Activated T-cell treated with anti-CD3 and anti-CD28 coated beads, Interleukin-2, amount 50 U/mL, for 1 hour (primary cell): ENCODE results near the gene RASGRF2.

Experiments used
- DNase-seq: peaks from one replicate; pipeline ENCODE4 v3.0.0-alpha.2; 2020

RASGRF2 gene

GRCh38 chr5:80959768-80960442 lies at the start of gene RASGRF2:
Gene RASGRF2, plus strand, starts transcription at chr5:80960363. Its CDS starts 376 bp downstream, at chr5:80960739.
- peak; percentile 72 for DNase-seq

GRCh38 chr5:80912479-80912878 lies 47.7 kb upstream of the RASGRF2 start:
- DNase-seq = no peak

GRCh38 chr5:80915716-80916115 lies 44.4 kb upstream of the RASGRF2 start:
- no peak for DNase-seq

GRCh38 chr5:80916676-80917075 lies 43.5 kb upstream of the RASGRF2 start:
- DNase-seq = no peak

- DNase-seq = no peak
These were observed 42.5 kb upstream of the RASGRF2 start for GRCh38 chr5:80917631-80918030.

GRCh38 chr5:80919678-80920196 lies 40.4 kb upstream of the RASGRF2 start:
- DNase-seq = no peak

GRCh38 chr5:80920333-80920732 lies 39.8 kb upstream of the RASGRF2 start:
- no peak for DNase-seq

- no peak for DNase-seq
These were observed 39.1 kb upstream of the RASGRF2 start for GRCh38 chr5:80921026-80921425.

DNA sequence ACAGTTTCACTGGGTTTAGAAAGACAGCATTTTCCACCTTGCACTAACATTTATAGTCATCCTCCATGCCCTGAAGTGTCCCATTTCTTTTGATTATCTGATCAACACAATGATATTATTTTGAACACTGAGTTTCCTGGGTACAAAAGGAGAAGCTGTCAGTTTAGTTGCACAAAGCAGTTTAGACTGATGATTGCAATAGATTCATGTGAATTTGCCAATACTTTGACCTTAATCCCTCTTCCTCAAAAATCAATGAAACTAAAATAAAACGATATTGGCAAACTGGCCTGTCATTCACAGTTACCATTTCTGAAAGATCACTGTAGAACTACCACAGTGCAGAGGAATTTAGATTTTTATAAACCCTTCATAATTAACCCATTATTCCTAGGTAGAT lies 34.2 kb upstream of the RASGRF2 start:
- no peak for DNase-seq

DNA sequence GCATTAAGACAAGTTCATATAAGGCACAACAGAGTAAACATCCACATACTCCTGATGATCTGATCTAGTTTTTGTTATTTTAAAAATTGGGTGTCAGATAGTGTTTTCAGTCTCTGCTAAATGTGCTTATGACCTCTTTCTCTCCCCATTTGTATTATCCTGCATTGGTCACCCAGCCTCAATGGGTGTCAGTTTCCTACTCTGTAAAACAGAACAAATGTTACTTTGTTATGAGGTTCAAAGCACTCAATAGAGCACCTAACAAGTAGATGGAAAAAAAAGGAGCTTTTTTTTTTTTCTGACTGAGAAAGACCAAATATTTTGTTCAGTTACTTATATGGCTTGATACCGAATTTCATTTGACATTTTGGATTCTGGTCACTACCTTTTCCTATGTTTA lies 33.6 kb upstream of the RASGRF2 start:
- no peak for DNase-seq

DNA sequence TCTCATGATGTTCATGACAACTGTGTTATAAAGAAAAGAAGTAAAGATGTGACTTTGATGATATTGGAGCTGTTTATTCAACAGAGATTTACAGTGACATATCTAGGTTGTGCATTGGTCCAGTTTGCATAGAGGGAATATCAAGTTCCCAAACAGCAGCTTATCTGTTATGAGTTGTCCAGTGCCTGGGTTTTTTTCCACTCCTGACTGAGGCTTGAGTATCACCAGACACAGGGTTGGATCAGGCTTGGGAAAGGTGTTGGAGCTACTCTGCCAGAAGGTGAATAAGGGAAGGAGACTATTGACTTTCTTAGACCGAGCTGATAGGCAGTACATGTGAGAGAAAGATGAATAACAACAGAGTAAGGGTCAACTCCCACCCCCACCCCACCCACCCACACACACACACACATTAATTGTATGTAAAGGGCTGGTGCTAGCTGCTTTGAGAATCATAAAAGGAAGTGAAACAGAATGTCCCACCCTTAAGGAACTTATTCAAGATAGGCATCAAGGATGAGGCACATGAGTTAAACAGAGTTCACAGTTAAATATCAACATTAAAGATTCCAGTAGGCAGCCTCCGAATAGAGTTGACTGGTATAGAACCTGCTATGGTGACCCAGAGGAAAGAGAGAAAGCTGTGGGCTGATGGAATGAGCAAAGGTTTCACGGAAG lies 33.0 kb upstream of the RASGRF2 start:
- no peak for DNase-seq

DNA sequence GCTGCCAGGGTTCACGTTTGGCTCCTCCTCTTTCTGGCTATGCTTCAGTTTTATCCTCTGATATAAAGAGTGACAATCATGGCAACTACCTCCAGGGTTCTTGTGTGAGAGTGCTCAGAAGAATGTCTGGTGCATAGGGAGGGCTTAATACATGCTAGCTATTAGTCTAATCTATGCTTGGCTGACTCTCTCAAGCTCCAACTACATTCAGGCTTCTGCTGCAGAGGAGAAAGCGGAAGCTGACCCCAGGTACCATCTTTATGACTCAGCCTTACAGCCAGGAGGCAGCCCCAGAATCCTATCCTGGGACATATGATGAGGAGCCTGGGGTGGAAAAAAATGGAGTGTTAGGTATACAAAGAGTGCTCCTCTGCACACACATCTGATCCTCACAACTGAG lies 32.1 kb upstream of the RASGRF2 start:
- DNase-seq = no peak

DNA sequence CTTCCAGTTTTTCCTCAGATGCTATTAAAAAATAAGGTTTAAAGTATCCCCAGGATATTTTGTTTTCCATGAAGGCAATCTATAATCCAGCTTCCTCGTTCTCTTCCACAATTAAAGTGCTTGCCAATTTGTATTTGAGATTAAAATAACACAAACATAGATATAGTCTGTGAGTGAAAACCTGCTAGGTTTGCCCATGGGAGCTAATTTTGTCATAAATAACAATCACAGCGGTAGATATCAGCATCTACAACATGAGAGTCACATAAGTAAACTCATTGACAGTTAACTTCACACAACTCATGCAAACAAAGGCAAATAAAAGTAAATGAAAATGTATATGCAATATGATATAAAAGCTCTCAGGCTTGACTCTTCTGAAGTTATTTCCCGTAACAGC lies 29.2 kb upstream of the RASGRF2 start:
- DNase-seq = no peak

GRCh38 chr5:80931411-80931810 lies 28.8 kb upstream of the RASGRF2 start:
- DNase-seq = no peak

DNA sequence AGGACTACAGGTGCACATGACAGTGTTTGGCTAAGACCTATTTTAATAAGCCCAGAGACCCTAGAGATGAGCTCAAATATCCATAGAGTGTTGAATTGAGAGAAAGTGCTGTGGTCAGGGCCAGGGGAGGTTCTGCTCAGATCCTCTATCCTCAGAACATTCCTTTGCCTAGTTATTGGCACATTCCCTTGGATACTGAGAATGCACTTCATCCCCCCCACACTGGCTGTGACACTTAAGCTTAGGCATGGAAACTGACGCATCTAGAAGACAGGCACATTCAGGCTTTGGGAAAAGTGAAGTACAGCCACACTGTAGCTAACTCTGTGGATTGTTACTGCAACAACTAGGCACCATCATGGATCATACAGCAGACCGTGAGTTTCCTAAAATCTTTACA lies 27.1 kb upstream of the RASGRF2 start:
- DNase-seq = no peak

GRCh38 chr5:80934751-80935150 lies 25.4 kb upstream of the RASGRF2 start:
- no peak for DNase-seq

DNA sequence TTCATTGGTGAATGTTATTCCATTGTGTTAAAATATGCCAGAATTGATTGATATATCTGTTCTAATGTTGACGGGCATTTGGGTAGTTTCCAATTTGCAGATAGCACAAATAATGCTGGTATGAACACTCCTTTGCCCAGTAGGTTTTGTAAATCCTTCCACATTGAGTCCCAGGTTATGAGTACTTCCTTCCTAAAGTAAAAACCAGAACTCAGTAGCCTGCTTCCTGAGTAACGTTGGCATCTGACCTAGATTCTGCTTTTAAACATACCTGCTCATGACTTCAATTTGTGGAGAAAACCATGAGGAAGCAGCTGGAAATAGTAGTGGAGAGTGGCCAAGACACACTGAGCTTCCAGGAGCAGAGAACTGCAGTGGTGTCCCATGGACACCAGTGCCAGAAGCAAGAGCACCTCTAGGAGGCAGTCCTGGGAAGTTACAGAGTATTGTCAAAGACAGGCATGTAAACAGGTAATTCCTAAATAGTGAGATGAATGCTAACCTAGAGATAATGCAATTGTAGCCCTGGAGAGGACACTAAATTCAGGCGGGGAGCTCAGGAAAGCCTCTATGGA lies 24.3 kb upstream of the RASGRF2 start:
- DNase-seq = no peak

GRCh38 chr5:80936881-80937280 lies 23.3 kb upstream of the RASGRF2 start:
- DNase-seq = no peak

GRCh38 chr5:80937584-80938356 lies 22.4 kb upstream of the RASGRF2 start:
- no peak for DNase-seq

- DNase-seq = no peak
These were observed 18.7 kb upstream of the RASGRF2 start for GRCh38 chr5:80941496-80941895.

GRCh38 chr5:80951366-80951765 lies 8.8 kb upstream of the RASGRF2 start:
- no peak for DNase-seq

DNA sequence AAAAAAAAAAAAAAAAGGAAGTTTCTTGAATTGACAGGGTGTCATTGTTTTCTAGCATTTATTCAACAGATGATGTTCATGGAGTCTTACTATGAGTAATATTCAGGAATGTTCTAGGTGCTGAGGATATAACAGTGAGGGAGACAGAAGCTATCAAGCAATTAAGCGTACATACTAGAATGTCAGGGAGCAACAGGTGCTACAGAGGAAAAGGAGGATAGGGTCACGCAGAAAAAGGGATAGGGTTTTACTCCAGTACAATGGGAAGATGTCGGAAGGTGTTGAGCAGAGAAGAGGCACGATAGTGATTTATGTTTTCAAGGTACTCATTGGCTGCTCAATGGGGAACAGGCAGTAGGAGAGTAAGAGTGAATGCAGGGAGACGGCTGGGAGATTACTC lies 6.6 kb upstream of the RASGRF2 start:
- DNase-seq = no peak

DNA sequence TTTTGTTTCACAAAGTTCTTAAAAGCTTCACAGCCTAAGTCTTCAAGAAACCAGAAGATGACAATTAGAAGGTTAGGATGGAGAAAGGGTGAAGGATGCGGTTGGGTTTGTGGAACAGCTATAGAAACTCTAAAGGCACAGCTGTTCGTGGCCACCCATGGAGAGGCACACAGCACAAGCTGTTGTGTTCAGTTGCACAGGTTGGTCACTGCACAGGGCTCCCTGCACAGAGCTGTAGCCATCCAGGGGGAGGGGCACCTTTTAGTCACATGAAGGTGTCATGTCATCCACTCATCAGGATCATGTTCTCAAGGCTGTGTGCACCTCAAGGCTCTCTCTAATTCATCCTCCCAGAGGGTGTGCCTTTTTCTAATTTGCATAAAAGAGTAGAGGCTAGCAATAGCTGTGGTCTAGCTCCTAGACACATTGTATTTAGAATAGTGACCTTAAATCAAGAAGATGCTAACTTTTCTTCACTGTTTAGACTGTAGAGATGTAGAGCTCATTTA lies 5.0 kb upstream of the RASGRF2 start:
- DNase-seq = no peak
